DND-41 (cell line): Measurements from ENCODE around the gene ARNT2.

ENCODE experiments used
- EZH2 ChIP-seq: IDR thresholded peaks from 3 replicates; pipeline ENCODE4 v1.6.1; 2012; ENCODE audit warnings: borderline replicate concordance, low read depth, mild to moderate bottlenecking, moderate library complexity, low read length, inconsistent platforms; ENCODE audit not compliant: severe bottlenecking
- TF ChIP-seq, protein P1 (sequence below): IDR thresholded peaks from 2 replicates; pipeline ENCODE4 v1.5.1; 2012; ENCODE audit warnings: borderline replicate concordance, low read length, moderate library complexity, mild to moderate bottlenecking; ENCODE audit not compliant: poor library complexity, severe bottlenecking; ENCODE audit errors: extremely low read depth

DNA sequence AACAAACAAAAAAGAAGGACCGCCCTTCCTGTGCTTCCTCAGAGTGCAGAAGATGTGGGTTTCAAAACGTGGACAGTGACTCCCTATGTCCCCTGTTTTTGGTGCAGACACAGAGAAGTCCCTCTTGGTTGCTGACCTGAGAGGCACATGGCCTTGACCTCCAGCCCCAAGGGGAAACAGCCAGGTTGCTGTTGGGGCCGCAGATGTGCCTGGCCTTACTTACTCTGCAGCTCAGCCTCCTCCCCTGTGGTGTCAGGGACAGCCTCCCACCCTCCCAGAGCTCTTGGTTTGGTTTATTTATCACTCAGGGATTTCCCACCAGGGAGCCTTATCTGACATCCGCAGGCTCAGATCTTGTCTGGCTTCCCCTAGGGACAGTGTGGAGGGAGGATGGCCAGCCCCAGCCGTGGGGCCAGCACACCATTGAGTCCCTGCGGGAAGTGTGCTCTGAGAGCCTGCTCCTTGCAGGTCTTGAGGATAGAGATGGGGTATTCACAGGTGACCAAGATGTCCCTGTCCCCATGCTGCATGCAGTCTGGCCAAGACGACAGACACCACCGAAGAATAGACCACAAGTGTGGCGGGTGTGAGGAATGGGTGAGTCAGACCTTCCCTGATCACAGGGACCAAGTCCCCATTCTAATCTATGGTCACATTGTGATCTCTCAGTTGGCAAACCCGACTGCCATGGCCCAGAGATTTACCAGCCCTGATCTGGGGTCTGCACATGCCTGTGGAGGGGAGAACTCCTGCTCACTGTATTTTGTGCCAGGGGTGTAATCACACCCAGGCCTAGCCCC is 156.6 kb downstream of the ARNT2 start:
- TF ChIP-seq, protein P1, sequence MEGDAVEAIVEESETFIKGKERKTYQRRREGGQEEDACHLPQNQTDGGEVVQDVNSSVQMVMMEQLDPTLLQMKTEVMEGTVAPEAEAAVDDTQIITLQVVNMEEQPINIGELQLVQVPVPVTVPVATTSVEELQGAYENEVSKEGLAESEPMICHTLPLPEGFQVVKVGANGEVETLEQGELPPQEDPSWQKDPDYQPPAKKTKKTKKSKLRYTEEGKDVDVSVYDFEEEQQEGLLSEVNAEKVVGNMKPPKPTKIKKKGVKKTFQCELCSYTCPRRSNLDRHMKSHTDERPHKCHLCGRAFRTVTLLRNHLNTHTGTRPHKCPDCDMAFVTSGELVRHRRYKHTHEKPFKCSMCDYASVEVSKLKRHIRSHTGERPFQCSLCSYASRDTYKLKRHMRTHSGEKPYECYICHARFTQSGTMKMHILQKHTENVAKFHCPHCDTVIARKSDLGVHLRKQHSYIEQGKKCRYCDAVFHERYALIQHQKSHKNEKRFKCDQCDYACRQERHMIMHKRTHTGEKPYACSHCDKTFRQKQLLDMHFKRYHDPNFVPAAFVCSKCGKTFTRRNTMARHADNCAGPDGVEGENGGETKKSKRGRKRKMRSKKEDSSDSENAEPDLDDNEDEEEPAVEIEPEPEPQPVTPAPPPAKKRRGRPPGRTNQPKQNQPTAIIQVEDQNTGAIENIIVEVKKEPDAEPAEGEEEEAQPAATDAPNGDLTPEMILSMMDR = no peak
- TF ChIP-seq EZH2 = no peak
